Right lobe of liver (tissue), 6 donors: Measurements from ENCODE around the gene CEP95. TPM values are rescaled to one million over a fixed set of nuclear protein-coding genes. Genes with fewer than 3 reads are reported as not detected.
A peak's percentile ranks its signal among the peaks of the same experiment; 100 is the strongest.

Experiments used
- ATAC-seq, 4 donors: fragments of 200-7000 bp; cut with Tn5 transposase; one replicate each; pipeline ENCODE4 v1.9.1; 2020; ENCODE audit warnings: mild to moderate bottlenecking in 4 of 4, moderate library complexity in 4 of 4
- DNase-seq, 3 donors: peaks; one replicate each; pipeline ENCODE4 v3.0.0-alpha.2; 2020
- H3K27ac ChIP-seq, 3 donors: fragments of 200-600 bp; one replicate each; pipeline ENCODE4 v1.8.0; 2022
- H3K27me3 ChIP-seq, 2 donors: fragments of 200-600 bp; one replicate each; pipeline ENCODE4 v1.8.0; 2022
- H3K36me3 ChIP-seq, 4 donors: fragments of 200-600 bp; sonication (generic) in 1 of 4; one replicate each; pipeline versions ENCODE4 v1.5.1 to v1.8.0; 2017 to 2022; ENCODE audit warnings: control low read depth in 1 of 4
- H3K4me1 ChIP-seq, 4 donors: fragments of 200-600 bp; sonication (generic) in 1 of 4; one replicate each; pipeline versions ENCODE4 v1.5.1 to v1.8.0; 2017 to 2022; ENCODE audit warnings: control low read depth in 1 of 4
- H3K4me3 ChIP-seq, 3 donors: fragments of 200-600 bp; one replicate each; pipeline ENCODE4 v1.8.0; 2022
- H3K9me3 ChIP-seq, 4 donors: fragments of 200-600 bp; sonication (generic) in 1 of 4; one replicate each; pipeline versions ENCODE4 v1.5.1 to v1.8.0; 2017 to 2022; ENCODE audit warnings: control low read depth in 1 of 4
- POLR2A ChIP-seq: fragments of 450-650 bp; IDR thresholded peaks from one replicate; pipeline ENCODE4 v1.6.1; 2017; ENCODE audit warnings: antibody characterized with exemption, mild to moderate bottlenecking
- whole genome bisulfite sequencing: methylation state at CpG from one replicate; pipeline ENCODE4 v1.1.6; 2018; ENCODE audit warnings: low coverage, low lambda C conversion rate; ENCODE audit not compliant: insufficient coverage; ENCODE audit errors: missing lambda C conversion rate; 5-methylcytosine and 5-hydroxymethylcytosine counted together
- intact Hi-C, 2 donors: fragments of 100-400 bp; cut with DNase I; formaldehyde crosslinking; loops; one replicate each; pipeline versions ENCODE4 v1.11.2 to v1.14.1; 2022
- total RNA-seq, 6 experiments: library from RNA; depleted of rRNA in 2 of 6; stranded (reverse); fragments of >200 nt in 2 of 6; fragmentation: NEBNext Ultra II Directional in 3 of 6; extraction: Animal tissue kit (Norgen Biotek cat#: 25700) in 3 of 6; gene quantifications; one replicate each; pipeline versions ENCODE4 v1.1.0 to v1.2.4, GENCODE V29; 2016 to 2023
- TF ChIP-seq, protein P1 (sequence below), 4 donors: fragments of 200-600 bp in 3 of 4; fragments of 450-650 bp in 1 of 4; IDR thresholded peaks; one replicate each; pipeline versions ENCODE4 v1.5.1 to v1.8.0; 2016 to 2022; ENCODE audit warnings: antibody characterized with exemption in 4 of 4, mild to moderate bottlenecking in 2 of 4
- donor health status: DM: no; HTN: yes; CAD: no.
- donor health status: DM: no; HTN: no; CAD: no.
- donor health status: DM: no; HTN: no; CAD: no.
- donor health status: DM: no; HTN: yes; CAD: no.
- donor health status: DM: no; HTN: yes; CAD: no.

The CEP95 gene
- total RNA-seq, 6 experiments from 2014 or later = 11.0 to 27.6 (median 14.0) TPM

DNA sequence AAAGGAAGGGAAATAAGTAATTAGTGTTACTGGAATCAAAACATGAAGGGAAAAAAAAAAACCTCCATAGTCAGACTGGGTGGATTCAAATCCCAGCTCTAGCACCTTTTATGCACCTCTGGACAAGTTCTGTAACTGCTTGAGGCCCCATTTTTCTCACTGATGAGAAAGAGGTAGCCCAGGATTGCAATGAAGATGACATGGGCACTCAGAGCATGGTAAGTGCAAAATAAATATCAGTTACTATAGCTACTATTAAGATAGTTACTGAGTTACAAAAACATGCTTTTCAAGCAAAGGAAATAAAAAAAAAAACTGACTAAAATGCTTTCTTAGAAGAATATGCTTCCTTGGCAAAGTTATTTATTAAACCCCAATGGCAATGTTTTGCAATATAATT is 58.8 kb downstream of the CEP95 start:
- Histone ChIP-seq H3K4me3 (no peak overlapping the region), H3K36me3 (peaks cover 0 to 15% (median 3%) of the 10 kb centered on the region in 4 donors), H3K27me3 (no peaks in the 10 kb centered on the region), H3K9me3 (no peaks in the 10 kb centered on the region), H3K27ac (no peak overlapping the region), H3K4me1 (no peaks in the 10 kb centered on the region)
- DNase-seq (no peak), ATAC-seq (no peak)
- TF ChIP-seq POLR2A = no peak
- TF ChIP-seq, protein P1, sequence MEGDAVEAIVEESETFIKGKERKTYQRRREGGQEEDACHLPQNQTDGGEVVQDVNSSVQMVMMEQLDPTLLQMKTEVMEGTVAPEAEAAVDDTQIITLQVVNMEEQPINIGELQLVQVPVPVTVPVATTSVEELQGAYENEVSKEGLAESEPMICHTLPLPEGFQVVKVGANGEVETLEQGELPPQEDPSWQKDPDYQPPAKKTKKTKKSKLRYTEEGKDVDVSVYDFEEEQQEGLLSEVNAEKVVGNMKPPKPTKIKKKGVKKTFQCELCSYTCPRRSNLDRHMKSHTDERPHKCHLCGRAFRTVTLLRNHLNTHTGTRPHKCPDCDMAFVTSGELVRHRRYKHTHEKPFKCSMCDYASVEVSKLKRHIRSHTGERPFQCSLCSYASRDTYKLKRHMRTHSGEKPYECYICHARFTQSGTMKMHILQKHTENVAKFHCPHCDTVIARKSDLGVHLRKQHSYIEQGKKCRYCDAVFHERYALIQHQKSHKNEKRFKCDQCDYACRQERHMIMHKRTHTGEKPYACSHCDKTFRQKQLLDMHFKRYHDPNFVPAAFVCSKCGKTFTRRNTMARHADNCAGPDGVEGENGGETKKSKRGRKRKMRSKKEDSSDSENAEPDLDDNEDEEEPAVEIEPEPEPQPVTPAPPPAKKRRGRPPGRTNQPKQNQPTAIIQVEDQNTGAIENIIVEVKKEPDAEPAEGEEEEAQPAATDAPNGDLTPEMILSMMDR (IDR thresholded peaks at IDR 0.05) = no peak
- intact Hi-C loops = no loop called here

DNA sequence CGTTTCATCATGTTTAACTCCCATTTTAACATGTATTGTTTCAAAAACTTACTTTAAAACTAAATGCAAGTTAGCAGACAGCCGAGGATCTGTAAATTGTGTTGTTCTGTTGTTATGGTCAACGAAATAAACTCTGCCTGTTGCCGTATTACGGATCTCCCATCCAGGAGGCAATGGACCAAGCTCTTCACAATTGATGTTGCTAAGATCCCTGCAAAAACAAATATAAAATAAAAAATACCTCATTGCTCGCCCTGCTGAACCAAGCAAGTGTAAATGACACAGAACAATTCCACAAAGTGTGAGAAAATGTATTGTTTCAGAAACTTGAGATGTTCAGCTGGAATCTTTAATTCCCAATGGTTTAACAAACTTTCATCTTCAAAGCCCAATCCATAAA is 65.0 kb downstream of the CEP95 start:
- Histone ChIP-seq H3K9me3 (no peaks in the 10 kb centered on the region), H3K4me1 (no peaks in the 10 kb centered on the region), H3K36me3 (peaks cover 0 to 10% (median 0%) of the 10 kb centered on the region in 4 donors), H3K4me3 (no peak overlapping the region), H3K27ac (no peak overlapping the region), H3K27me3 (no peaks in the 10 kb centered on the region)
- ATAC-seq = no peak
- no peak for DNase-seq
- WGBS = 90% methylated on average over 6 of the region's 6 CpGs
- intact Hi-C loops = no loop called here
- no peak for TF ChIP-seq POLR2A
- TF ChIP-seq, protein P1 (IDR thresholded peaks at IDR 0.05) = no peak

DNA sequence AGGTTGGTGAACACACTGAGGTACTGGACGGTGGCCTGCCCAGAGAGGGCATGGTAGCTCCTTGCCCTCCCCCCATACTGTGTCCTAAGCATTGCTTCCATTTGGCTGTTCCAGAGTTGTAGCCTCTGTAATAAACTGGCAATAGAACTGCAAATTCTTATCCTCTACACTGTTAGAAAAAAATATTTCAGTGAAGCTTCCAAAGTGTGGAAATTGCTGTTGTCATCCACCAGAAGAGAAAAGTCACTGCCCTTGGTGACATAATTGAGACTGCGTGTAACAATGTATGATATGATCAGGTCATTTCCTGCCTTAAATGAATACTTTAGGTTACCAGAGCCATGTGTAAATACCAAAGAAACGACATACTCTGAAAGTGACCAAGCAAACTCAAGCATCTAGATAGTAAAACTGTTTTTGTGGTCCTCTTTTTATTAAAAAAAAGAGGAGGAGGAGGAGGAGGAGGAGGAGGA is 65.9 kb downstream of the CEP95 start:
- Histone ChIP-seq H3K4me1 (no peaks in the 10 kb centered on the region), H3K27me3 (no peaks in the 10 kb centered on the region), H3K36me3 (peaks cover 0 to 10% (median 0%) of the 10 kb centered on the region in 4 donors), H3K9me3 (no peaks in the 10 kb centered on the region), H3K27ac (no peak overlapping the region), H3K4me3 (no peak overlapping the region)
- ATAC-seq (peak in 3 of 4 donors; percentile 42 to 62 (median 55)), DNase-seq (no peak)
- TF ChIP-seq, protein P1 (IDR thresholded peaks at IDR 0.05) = no peak
- no peak for TF ChIP-seq POLR2A
- WGBS = 54% methylated on average over 3 of the region's 3 CpGs
- intact Hi-C loops = no loop called here

DNA sequence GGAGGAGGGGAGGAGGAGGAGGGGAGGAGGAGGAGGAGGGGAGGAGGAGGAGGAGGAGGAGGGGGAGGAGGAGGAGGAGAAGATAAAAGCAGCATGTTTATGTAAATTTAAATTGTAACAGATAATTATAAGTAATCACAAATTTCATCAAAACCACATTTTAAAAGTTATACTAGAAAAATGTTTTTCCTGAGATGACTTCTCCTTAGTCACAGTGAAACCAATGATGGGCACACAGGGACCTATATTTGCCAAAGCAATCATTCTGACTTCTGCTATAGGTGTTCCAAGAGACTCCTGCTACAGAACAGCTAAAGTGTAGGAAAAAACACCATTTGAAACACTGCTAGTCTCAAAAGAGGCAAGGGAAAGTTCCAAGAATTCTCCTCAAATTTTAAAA is 66.4 kb downstream of the CEP95 start:
- no peak overlapping the region for H3K27ac ChIP-seq

More for the DNA sequence above, 66.4 kb downstream of the CEP95 start:
- ATAC-seq = no peak
- no peaks in the 10 kb centered on the region for H3K9me3 ChIP-seq
- intact Hi-C loops = no loop called here
- no peak for DNase-seq
- no peaks in the 10 kb centered on the region for H3K27me3 ChIP-seq
- TF ChIP-seq, protein P1 (IDR thresholded peaks at IDR 0.05) = no peak
- TF ChIP-seq POLR2A = no peak
- H3K4me1 ChIP-seq = no peaks in the 10 kb centered on the region
- H3K36me3 ChIP-seq = peaks cover 0 to 10% (median 0%) of the 10 kb centered on the region in 4 donors
- H3K4me3 ChIP-seq = no peak overlapping the region
